Activated T-cell treated with anti-CD3 and anti-CD28 coated beads for 48 hours (primary cell): ENCODE measurements around the gene CATSPERD.

Experiments used
- DNase-seq: peaks from one replicate; pipeline ENCODE4 v3.0.0-alpha.2; 2020; ENCODE audit warnings: low read depth

CATSPERD gene, protein sequence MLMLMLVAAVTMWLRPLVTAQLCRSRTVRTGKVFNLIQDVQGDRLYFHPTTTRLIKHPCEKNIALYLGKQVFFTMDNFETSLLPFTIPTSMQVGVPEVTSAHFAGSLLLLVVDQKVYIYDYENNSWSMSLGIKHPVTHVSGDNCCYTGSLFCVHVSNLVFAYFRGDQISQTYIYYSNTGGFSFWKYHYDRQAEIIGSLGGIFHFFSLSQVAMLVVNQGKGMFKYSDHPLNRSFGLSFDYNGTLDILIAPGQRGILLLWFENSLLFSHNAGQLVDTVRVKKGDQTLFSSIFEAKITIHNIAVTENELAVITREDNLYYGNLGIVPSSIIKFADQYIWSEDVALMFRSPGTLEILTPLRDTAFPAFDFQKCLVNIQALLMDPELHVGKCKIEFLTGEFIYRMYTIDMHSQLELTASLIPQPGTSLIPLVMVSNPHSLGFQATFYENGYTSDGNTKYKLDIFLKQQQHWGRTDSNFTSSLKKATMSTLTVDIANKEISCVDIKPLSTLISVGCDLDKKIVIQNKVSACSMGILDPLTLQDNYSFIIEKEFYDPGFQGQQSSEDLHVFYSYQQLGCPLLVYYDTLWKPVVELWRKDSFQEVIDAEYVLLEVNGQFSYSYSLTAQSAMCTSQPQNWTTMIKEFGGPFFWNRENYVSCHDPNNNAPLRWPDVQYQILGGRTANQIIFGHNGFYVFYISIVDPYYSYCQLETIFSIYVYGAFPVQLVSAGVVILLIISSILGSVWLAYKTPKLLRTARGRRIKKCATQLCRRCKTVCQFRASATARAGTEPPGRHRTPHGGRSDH

GRCh38 chr19:5719961-5720790, at the start of gene CATSPERD, which contains the start of gene LONP1:
TSS of gene CATSPERD (plus strand) at chr19:5720637. CDS start at chr19:5720738, 101 bp downstream.
TSS of gene LONP1 (minus strand) at chr19:5720146. CDS start at chr19:5720132, 14 bp downstream.
- DNase-seq, result peak; percentile 98

- no peak for DNase-seq
Observed at GRCh38 chr19:5671600-5671999, 48.8 kb upstream of the CATSPERD start.

DNA sequence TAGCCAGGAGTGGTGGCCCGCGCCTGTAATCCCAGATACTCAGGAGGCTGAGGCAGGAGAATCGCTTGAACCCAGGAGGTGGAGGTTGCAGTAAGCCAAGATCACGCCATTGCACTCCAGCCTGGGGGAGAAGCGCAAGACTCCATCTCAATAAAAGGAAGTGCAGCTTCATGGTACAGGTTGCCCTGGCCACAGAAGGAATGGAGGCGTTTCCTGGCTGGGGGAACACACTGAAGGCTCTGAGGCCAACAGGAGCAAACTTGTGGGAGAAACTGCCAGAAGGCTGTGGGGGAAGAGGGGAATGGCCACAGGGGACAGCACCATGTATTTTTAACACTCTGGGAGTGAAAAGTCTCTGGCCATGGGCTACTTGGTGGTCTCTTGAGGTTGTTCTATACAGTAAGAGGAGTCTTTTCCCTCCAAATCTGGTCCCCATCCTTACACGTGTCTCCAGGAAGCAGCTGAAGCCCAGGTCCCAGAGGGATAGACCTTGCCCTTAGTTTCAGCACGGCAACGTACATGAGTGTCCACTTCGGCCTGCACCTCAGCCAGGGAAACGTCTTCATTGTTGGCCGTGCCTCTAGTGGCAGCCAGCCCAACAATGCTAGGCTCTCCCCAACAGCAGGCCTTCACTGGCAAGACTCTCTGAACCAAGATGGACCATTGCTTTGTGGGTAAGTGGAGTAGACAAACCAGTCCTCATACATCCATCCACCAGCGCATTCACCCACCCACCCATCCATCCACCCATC, 47.6 kb upstream of the CATSPERD start:
- DNase-seq, result no peak

GRCh38 chr19:5673752-5674151, 46.7 kb upstream of the CATSPERD start:
- DNase-seq, result no peak

GRCh38 chr19:5674714-5675113, 45.7 kb upstream of the CATSPERD start:
- no peak for DNase-seq

GRCh38 chr19:5676105-5676771, 44.2 kb upstream of the CATSPERD start:
- no peak for DNase-seq

DNA sequence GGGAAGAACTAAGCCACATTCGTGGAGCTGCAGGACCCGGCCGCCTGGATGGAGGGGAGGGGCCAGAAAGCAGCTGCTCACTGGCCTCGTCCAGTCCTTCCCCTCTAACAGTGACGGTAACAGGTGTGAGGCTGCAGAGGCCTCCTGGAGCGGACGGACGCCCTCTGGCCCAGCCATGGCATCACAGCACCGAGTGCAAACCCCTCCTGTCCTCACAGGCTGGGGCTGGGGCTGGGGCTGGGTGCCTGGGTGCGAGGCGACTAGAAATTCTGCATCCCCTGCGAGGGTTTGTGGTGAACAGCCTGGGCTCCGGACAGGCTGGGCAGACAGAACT, 43.7 kb upstream of the CATSPERD start:
- DNase-seq, result no peak

- no peak for DNase-seq
Observed at GRCh38 chr19:5677136-5677535, 43.3 kb upstream of the CATSPERD start.

- no peak for DNase-seq
Observed at GRCh38 chr19:5677580-5677979, 42.9 kb upstream of the CATSPERD start.

DNA sequence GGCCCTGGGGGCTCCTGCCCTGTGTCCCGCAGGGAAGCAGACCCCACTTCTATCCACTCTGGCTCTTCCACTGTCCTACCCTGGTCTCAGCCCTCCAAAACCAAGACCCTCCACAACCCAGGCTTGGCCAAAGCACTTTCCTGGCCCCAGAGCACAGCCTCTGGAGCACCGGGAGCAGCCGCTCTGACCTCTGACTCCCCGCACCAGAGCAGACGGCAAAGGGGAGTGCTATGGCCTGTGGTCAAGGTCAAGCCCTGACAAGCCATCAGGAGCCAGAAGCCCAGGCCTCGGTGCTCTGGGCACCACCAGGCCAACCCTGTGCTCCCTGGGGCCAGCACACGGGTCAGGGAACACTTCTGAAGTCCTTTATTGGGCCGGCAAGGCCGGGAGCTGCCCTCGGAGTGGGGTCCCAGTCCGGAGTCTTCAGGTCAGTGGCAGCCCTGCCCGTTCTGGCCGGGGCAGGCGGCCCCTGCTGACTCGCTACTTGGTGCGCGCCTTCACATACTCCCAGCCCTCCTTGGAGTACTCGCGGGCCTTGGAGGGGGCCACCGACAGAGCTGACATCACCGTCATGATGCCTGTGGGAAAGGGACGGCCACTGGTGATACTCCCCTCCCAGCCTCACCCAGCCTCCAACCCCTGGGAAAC, 42.2 kb upstream of the CATSPERD start:
- no peak for DNase-seq

GRCh38 chr19:5679289-5680083, 41.0 kb upstream of the CATSPERD start:
- DNase-seq, result no peak

DNA sequence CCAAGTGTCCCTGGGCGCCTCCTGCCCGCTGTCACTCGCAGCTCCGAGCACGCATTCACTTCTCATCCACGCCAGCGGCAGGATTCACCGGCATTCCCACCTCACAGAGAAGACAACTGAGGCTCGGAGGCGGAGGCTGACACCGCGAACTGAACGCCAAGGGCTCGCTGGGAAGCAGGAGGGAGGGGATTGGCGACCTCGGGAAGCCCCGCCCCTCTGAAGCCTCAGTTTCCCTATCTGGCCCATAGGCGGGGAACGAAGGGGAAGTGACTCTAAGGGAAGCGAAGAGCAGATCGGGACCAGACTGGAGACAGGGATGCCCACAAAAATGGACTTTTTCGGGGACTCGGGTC, 40.4 kb upstream of the CATSPERD start:
- DNase-seq, result no peak

GRCh38 chr19:5680437-5681368, 39.7 kb upstream of the CATSPERD start, which contains the start of the genes HSD11B1L and MICOS13:
TSS of gene HSD11B1L (plus strand) at chr19:5681027. CDS start at chr19:5684833, 3,806 bp downstream.
TSS of gene MICOS13 (minus strand) at chr19:5680516. CDS start at chr19:5680486, 30 bp downstream.
- DNase-seq, result peak; percentile 96

DNA sequence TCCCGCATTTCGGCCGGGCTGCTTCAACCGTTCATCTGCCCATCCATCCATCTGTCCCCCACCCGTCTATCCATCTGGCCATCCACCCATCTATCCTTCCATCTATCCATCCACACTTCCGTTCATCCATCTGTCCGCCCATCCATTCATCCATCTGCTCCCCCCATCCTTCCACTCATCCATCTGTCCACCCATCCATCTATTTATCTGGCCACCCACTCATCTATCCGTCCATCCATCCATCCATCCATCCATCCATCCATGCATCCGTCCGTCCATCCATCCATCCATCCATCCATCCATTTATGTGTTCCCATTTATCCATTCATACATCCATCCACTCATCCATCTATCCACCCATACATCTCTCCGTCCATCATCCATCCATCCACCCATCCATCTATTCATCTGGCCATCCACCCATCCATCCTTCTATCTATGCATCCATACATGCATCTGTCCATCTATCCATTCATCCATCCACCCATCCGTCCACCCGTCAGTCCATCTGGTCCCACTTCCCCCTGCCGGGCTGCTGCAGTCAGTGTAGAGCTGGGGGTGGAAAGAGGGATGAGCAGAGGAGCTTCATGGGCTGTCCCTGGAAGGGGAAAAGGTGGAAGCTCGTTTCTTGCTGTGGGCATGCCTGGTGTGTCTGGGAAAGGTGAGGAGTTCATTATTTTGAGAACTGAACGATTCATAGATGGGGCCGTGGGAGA, 38.9 kb upstream of the CATSPERD start:
- DNase-seq, result no peak

GRCh38 chr19:5682107-5682482, 38.3 kb upstream of the CATSPERD start:
- DNase-seq, result no peak

DNA sequence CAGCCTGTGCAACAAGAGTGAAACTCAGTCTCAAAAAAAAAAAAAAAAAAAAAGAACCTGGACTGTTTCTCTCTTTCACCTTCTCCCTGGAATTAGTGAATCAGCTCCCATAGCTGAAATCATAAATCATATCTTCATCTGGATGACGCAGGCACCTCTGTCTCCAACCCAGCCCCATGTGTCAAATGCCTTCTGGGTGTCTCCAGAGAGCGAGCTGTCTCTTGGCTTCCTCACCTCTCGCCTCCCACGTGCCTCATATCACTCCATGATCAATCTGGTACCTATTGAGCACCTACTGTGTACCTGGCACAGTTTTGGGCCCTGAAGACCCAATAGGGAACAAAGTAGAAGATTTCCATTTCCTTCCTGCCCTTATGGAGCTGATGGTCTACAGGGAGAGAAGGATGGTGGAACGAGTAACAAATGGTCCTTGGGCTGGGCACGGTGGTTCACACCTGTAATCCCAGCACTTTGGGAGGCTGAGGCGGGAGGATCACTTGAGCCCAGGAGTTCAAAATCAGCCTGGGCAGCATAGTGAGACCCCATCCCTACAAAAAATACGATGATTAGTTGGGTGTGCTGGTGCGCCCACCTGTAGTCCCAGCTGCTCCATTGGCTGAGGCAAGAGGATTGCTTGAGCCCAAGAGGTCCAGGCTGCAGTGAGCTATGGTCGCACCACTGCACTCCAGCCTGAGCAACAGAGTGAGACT, 37.1 kb upstream of the CATSPERD start:
- no peak for DNase-seq
